ENCODE results near the gene ECSIT. TPM values are rescaled to one million over a fixed set of nuclear protein-coding genes. Genes with fewer than 3 reads are reported as not detected.

ECSIT gene
- total RNA-seq, 2 experiments from 2014 or later: 33.0 to 36.2 TPM

DNA sequence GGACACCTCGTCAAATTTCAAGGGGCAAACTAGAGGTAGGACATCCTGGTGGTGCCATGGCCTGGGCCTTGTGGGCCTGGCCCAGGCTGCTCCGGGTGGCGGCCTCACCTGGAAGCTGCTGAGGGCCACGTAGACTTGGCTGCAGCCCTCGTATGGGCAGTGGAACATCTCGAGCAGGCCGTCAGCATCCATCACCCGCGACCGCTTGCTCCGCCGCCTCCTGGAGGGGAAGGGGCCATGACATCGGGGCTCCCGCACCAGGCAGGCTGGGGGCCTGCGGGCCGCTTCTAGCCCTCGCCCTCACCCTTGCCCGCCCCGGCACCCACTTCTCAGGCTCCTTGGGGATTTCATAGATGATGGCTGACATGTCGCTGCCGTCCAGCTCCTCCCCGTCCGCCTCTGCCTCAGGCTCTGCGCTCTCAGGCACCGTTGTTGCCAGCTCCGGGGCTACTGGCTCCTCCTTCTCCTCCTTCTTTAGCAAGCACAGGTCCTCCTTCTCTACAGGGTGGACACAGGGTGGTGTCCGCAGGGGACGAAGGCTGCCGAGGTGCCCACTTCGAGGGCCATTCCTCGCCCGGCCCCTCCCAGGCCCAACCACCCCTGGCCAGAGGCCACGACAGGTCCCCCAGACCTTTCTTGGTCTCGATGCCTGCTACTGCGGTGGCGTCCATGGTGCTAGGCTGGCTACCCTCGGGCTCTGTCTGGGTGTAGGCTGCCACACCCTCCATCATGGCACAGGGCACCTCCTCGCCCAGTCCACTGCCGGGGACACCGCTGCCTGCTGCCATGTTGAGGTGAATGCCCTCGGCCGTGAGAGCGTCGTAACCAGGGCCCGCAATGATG is 42.1 kb downstream of the ECSIT start:
- DNase-seq: no peak
- no peaks in the 10 kb centered on the region for H3K9me3 Mint-ChIP-seq (ENCODE audit: low read depth)
- H3K27me3 Mint-ChIP-seq: peaks cover 1% of the 10 kb centered on the region
- H3K4me1 Mint-ChIP-seq: peaks cover 12% of the 10 kb centered on the region
- CTCF ChIA-PET: no interaction called here
- no peak overlapping the region for H3K27ac Mint-ChIP-seq
- H3K36me3 Mint-ChIP-seq: peaks cover 7% of the 10 kb centered on the region
- ATAC-seq: no peak
- H3K4me3 Mint-ChIP-seq: no peak overlapping the region

DNA sequence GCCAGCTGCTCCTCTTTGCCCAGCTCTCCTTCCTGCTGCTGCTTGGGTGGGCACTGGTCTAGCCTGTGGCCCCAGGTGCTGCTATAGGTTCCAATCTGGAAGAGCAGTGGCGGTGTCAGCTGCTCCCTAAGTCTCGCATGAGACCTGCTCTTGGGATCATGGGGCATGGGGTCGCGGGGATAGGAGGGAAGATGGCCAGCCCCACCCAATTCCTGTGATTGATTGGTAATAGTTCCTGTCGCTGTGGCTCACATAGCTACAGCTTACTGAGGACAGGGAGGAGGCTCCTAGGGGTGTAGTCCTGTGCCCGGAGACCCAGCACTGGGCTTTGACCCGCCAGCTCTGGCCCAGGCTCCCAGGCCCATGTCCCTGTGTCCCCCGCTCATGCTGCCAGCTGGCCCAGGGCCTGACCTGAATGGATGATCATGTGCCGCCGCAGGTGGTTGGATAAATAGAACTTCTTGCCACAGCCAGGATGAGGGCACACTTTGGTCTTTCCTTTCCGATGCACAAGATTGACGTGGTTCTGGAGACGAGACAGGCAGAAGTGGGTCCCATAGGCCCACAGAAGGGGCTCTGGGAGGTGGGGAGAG is 43.6 kb downstream of the ECSIT start:
- CTCF ChIA-PET: interaction anchor here (0.7 to 1.7 kb wide), 4 partner anchors 34 to 111 kb away, joined by 3 to 6 read pairs (median 3); partner anchors contain the start of gene SWSAP1
- no peak overlapping the region for H3K4me3 Mint-ChIP-seq

DNA sequence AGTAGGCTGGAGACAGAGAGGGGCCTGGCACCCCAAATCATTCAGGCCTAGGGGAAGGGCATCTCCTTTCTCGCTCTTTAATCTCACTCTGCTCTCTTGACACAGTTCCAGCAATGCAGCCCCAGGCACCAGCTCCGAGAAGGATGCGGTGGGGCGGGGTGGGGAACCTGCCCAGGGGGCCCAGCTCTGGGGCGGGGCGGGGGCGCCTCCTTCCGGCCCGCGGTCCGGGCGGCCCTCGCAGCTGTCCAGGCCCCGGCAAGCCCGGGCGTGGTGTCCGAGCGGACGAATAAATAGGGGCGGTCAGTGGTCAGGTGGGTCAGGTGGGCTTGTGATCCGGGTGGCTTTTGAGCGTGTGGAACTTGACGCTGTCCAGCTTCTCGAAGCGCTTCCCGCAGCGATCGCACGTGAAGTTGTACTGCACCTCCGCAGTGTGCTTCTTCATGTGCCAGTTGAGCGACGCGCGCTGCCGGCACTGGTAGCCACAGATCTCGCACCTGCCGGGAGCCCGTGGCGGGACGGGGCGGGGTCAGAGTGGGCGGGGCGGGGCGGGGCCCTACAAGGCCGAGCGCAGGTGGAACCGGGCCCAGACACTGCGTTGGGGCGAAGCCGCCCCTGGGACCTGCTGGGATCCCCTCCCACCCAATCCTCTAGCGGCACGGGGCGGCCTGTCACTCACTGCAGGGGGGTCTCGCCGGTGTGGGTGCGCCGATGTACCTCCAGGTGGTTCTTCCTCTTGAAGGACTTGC is 45.4 kb downstream of the ECSIT start:
- Mint-ChIP-seq H3K27ac (no peak overlapping the region), H3K36me3 (peaks cover 5% of the 10 kb centered on the region), H3K9me3 (ENCODE audit: low read depth) (no peaks in the 10 kb centered on the region), H3K4me1 (peaks cover 20% of the 10 kb centered on the region), H3K4me3 (no peak overlapping the region), H3K27me3 (peaks cover 18% of the 10 kb centered on the region)
- no peak for DNase-seq
- CTCF ChIA-PET: interaction anchor here (0.7 to 3.4 kb wide), 37 partner anchors 9 to 345 kb away, joined by 3 to 52 read pairs (median 6); partner anchors contain the start of genes ECSIT, ELOF1, EPOR and ODAD3
- ATAC-seq: no peak

More for the DNA sequence above, 43.6 kb downstream of the ECSIT start:
- Mint-ChIP-seq H3K27ac (no peak overlapping the region), H3K9me3 (ENCODE audit: low read depth) (no peaks in the 10 kb centered on the region), H3K4me1 (peaks cover 20% of the 10 kb centered on the region), H3K36me3 (peaks cover 7% of the 10 kb centered on the region), H3K27me3 (peaks cover 10% of the 10 kb centered on the region)
- ATAC-seq: no peak
- no peak for DNase-seq

DNA sequence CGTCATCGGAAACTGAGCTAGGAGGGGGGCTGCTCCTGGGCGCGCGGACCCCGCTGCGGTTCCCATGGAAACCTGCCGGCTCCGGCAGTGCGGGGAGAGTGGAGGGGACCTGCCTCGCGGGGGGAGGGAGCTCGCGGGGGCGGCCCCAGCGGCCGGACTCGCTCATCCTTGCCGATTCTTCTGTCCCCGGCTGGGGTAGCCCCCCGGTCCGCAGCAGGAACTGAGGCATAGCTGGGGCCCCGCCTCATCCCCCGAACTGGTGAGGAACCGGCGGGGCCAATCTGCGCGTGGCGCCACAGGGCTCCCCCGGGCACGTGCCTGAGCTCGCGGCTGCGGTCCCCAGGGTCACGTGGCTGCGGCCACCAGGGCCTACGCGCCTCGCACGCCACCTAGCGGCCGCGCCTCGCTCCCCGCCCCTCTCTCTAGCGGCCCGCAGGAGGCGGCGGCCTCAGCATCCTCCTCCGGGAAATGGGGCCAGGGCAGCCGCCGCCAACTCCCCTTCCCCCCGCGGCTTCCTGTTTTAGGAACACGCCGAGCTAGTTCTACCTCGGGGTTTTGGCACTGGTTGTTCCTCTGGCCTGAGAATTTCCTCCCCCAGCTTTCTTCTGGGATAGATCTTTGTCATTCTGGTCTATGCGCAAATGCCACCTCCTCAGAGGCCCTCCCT is 46.4 kb downstream of the ECSIT start:
- ATAC-seq (peak; percentile 79), DNase-seq (peak; percentile 91)
- CTCF ChIA-PET: interaction anchor here (0.7 to 3.4 kb wide), 50 partner anchors 9 to 356 kb away, joined by 3 to 52 read pairs (median 5); partner anchors contain the start of genes ANGPTL8, ECSIT, ELOF1 and EPOR
- peaks cover 20% of the 10 kb centered on the region for H3K4me1 Mint-ChIP-seq
- H3K4me3 Mint-ChIP-seq: peak overlapping the region; percentile 60
- H3K27ac Mint-ChIP-seq: peak overlapping the region; percentile 77
- no peaks in the 10 kb centered on the region for H3K9me3 Mint-ChIP-seq (ENCODE audit: low read depth)
- H3K36me3 Mint-ChIP-seq: peaks cover 5% of the 10 kb centered on the region
- H3K27me3 Mint-ChIP-seq: peaks cover 25% of the 10 kb centered on the region

DNA sequence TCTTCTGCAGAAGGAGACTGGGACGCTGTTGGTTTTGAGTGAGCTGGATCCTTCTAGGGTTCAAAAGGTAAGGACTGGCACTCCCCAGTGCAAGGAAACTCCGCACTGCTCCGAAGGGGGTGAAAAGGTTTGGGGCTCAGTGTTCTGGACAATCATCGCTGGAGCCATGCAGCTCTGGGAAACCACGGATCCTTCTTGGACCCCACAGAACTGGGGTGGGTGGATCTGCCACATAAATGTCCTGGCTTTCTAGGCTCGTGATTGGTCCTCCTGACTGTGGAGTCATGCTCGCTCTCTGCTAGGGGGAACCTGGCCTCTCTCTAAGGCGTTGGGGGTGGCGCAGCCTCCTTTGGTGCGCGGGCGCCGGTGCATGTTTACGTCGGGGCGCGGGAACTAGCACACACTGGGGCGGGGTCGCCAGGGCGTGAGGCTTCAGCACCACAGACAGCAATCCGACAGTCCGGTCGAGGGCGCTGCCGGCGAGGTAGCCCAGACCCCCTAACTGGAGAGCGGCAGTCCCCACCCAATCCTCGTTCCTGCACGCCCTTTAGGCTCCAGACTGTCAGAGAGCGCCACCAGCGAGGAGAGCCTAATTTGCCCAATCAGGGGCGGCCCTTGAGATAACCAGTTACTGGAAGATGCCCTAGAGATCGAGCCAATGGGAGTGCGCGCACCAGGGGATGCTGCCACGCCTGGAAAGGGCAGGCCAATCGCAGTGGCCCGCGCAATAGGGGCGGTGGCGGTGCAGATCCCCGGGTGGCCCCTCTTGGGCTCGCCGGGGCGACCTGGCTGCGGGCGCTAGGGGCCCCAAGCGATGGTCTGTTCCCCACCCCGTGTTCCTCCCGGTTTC is 47.2 kb downstream of the ECSIT start:
- peaks cover 32% of the 10 kb centered on the region for H3K27me3 Mint-ChIP-seq
- ATAC-seq (peak; percentile 85), DNase-seq (peak; percentile 90)
- H3K9me3 Mint-ChIP-seq (ENCODE audit: low read depth): no peaks in the 10 kb centered on the region
- H3K4me3 Mint-ChIP-seq: peak overlapping the region; percentile 60
- H3K27ac Mint-ChIP-seq: peak overlapping the region; percentile 77
- H3K4me1 Mint-ChIP-seq: peaks cover 20% of the 10 kb centered on the region
- CTCF ChIA-PET: interaction anchor here (0.8 to 3.4 kb wide), 46 partner anchors 8 to 355 kb away, joined by 3 to 52 read pairs (median 5); partner anchors contain the start of genes ANGPTL8, ECSIT, EPOR and ODAD3
- peaks cover 3% of the 10 kb centered on the region for H3K36me3 Mint-ChIP-seq

DNA sequence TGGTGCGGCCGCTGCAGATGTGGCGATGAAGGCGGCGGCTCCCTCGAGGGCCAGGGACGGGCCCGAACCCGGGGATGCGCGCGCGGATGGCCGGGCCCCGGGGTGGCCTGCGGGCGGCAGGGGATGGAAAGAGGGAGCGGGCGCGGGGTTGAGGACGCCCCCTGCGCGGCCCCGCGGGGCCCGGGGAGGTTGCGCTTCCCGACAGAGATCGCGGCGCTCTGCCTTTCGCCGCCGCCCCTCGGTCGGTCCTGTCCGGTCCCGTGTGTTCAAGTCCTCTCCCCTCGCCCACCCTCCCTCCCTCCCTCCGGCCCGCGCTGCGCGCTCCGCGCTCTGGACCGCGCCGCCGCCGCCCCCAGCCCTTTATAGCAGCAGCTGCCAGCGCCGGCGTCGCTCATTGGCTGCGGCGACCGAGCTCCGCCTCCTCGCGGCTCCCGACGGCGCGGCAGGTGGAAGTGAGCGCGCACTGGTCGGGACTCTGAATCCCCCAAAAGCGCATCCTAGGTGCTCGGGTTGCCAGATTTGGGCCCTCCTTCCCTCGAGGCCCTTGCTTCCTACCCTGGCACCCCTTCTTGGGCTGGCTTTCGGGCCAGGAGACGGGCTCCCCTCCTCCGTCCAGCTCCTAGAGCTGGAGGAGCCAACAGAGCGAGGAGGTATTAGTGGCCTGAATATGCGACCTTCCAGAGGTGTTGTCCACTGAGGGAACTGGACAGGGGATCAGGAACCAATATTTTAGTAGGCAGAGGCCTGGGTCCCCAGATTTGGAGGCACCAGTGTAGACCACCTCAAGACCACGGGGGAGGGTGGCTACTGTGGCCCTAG is 48.0 kb downstream of the ECSIT start, which contains the start of gene ELAVL3:
ELAVL3 (minus strand) TSS at position 332 of the 819 bp plus-strand sequence. CDS start 438 bp downstream, outside the sequence.
- Mint-ChIP-seq H3K9me3 (ENCODE audit: low read depth) (no peaks in the 10 kb centered on the region), H3K27me3 (peaks cover 34% of the 10 kb centered on the region), H3K4me1 (peaks cover 20% of the 10 kb centered on the region), H3K36me3 (peaks cover 3% of the 10 kb centered on the region), H3K27ac (no peak within 1 kb of the TSS), H3K4me3 (peak within 1 kb of the TSS; percentile 53)
- no peak for DNase-seq
- ATAC-seq: no peak
- CTCF ChIA-PET: interaction anchor here (1.0 to 3.4 kb wide), 4 partner anchors 13 to 100 kb away, joined by 3 to 52 read pairs (median 12); partner anchors contain the start of gene EPOR

DNA sequence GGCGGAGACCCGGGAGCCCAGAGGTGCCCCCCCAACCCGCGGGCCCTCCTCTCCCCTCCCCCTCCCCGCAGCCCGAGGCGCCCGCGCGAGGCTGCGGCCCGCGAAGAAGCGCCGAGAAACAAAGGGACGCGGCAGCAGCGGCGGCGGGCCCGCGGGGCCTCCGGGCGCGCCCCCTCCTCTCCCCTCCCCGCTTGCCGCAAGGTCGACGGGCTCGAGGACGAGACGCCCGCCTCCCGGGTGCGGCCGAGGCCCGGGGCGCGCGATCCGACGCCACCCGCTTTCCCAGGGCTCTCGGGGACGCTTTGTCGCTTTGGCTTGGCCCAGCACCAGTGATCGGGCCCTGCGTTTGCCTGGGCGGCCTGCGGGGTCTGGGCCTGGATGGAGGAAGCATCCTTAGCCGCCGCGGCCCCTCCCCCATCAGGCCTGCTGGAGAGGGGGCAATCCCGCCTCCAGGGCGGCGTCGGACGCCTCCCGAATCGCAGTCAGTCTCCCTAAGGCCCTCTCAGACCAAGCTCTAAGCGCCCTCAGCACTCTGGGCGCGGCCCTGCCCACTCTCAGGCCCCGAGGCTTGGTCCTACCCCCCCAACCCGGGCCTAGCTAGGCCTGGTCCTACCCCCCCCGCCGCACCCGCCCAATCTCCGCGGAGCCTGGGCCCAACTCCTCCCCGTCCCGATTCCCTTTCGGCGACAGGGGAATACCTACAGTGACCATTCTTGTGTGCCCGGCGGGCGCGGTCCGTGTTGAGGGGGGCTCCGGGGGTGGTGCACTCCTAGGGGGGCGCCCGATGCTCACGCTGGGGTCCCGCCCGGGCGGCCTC is 48.8 kb downstream of the ECSIT start:
- Mint-ChIP-seq H3K36me3 (peaks cover 3% of the 10 kb centered on the region), H3K27ac (no peak overlapping the region), H3K4me1 (peaks cover 20% of the 10 kb centered on the region), H3K9me3 (ENCODE audit: low read depth) (no peaks in the 10 kb centered on the region), H3K4me3 (no peak overlapping the region), H3K27me3 (peaks cover 36% of the 10 kb centered on the region)
- CTCF ChIA-PET: interaction anchor here (1.0 to 3.4 kb wide), 3 partner anchors 12 to 99 kb away, joined by 3 to 52 read pairs (median 3); no protein-coding TSS in a partner anchor
- DNase-seq (no peak), ATAC-seq (no peak)

DNA sequence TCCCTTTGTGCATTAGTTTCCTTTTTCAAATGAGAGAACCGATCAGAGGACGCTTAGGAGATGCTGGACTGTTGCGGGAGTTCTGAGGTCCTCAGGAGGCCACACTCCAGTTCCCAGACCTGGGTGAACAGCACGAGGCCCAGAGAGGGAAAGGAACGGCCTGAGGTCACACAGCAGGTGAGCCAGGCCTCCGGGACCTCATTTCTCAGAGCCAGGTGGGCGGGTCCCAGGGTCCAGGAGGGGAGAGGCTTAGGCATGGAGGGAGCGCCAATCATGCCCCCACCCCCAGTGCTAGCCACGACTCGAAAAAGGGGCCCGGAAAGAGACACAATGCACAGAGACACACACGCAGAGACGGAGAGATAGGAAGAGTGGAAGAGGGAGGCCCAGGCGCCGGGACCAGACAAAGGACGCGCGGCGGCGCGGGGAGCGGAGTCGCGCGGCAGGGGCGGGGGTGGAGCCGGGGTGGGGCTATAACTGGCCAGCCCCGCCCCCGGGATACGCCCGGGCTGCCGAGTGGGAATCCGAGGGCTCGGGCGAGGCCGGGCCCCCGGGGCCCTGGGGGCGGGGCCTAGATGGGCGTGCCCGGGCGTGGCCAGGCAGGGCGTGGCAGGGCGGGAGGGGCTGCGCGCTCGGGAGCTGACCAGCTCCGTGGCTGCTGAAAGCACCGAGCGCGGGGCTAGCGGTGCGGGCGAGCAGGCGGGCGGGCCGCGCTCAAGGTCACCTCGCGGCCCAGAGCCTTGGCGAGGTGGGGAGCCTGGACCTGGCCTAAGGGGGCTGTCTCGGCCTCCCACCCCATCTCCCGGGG is 49.6 kb downstream of the ECSIT start:
- no peak overlapping the region for H3K4me3 Mint-ChIP-seq
- no peak overlapping the region for H3K27ac Mint-ChIP-seq
- peaks cover 36% of the 10 kb centered on the region for H3K27me3 Mint-ChIP-seq

DNA sequence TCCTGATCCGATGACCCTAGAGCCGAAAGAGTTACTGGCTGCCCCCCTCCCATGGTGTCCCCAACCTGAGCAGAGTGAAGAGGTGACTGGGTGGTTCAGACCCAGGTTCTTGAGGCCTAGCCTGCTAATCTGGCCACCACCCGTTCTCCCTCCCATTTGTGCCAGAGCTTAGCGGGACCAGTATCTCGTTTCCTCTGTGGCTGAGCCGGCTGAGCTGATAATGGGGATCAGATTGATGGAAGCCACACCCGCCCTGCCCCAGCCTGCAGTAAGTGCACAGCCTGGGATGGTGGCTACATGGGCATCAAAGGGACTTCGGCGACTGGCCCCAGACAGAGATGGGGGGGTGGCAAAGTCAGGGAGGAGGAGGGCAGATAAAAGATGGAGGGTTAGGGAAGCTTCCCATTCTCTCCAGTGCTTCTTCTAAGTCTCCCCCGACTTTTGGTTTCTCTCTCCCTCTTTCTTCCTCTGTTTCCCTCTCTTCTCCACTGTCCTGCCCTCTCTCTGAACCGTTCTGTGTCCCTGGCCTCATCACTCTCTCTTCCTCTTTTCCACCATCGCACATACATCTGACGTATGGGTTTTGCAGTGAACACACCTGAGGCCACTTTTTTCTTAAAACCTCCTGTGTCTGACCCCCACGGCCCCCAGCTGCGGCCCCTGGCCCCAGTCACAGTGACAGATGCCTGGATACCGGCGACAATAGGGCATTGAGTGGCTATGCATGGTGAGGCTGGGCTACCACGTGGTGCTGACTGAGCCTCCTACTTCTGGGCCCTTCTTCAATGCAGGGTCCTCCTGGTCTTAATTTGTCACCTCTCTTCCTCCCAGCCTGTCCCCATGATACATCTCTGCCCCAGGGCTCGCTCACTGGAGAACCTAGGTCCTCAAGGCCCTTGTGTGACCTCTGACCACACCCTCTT is 50.5 kb downstream of the ECSIT start:
- Mint-ChIP-seq H3K36me3 (no peaks in the 10 kb centered on the region), H3K9me3 (ENCODE audit: low read depth) (no peaks in the 10 kb centered on the region), H3K27ac (no peak overlapping the region), H3K27me3 (peaks cover 40% of the 10 kb centered on the region), H3K4me1 (peaks cover 16% of the 10 kb centered on the region), H3K4me3 (no peak overlapping the region)
- no peak for ATAC-seq
- no peak for DNase-seq
- CTCF ChIA-PET: interaction anchor here (1.7 kb wide), 1 partner anchor 98 kb away, joined by 7 read pairs; no protein-coding TSS in a partner anchor

More for the DNA sequence above, 49.6 kb downstream of the ECSIT start:
- Mint-ChIP-seq H3K9me3 (ENCODE audit: low read depth) (no peaks in the 10 kb centered on the region), H3K36me3 (peaks cover 3% of the 10 kb centered on the region), H3K4me1 (peaks cover 20% of the 10 kb centered on the region)
- DNase-seq: no peak
- CTCF ChIA-PET: no interaction called here
- no peak for ATAC-seq
